Esophagus squamous epithelium (tissue), 5 donors: Measurements from ENCODE around the gene SLC7A14. TPM values are rescaled to one million over a fixed set of nuclear protein-coding genes. Genes with fewer than 3 reads are reported as not detected.
"Not testable (repeated sequence)": the region's sequence is repeated elsewhere in the genome, so short reads cannot be mapped to it uniquely, and the experiment has no call there.

Source experiments
- DNase-seq: peaks from one replicate; lab custom pipeline; 2025; lab: John Stamatoyannopoulos, UW
- H3K27ac ChIP-seq, 4 donors: fragments of 200-600 bp; sonication (generic); one replicate each; pipeline ENCODE4 v1.5.1; 2016 to 2019; ENCODE audit warnings: mild to moderate bottlenecking in 1 of 4
- H3K27me3 ChIP-seq, 4 donors: fragments of 200-600 bp; sonication (generic); 1 replicate in 3 of 4; 2 replicates in 1 of 4; pipeline versions ENCODE4 v1.5.1 to v1.6.0; 2017 to 2021; ENCODE audit warnings: antibody characterized with exemption in 1 of 4
- H3K36me3 ChIP-seq, 3 donors: fragments of 200-600 bp; sonication (generic); one replicate each; pipeline ENCODE4 v1.5.1; 2016 to 2019
- H3K4me1 ChIP-seq, 3 donors: fragments of 200-600 bp; sonication (generic); one replicate each; pipeline ENCODE4 v1.5.1; 2017 to 2019
- H3K4me3 ChIP-seq, 4 donors: fragments of 200-600 bp; sonication (generic); 1 replicate in 3 of 4; 2 replicates in 1 of 4; pipeline ENCODE4 v1.5.1; 2016 to 2019; ENCODE audit warnings: mild to moderate bottlenecking in 2 of 4, moderate library complexity in 1 of 4
- H3K9me3 ChIP-seq, 3 donors: fragments of 200-600 bp; sonication (generic); one replicate each; pipeline ENCODE4 v1.5.1; 2016 to 2019
- CTCF ChIP-seq, 6 experiments: fragments of 450-650 bp in 4 of 6; fragments of 200-600 bp in 2 of 6; sonication (generic) in 2 of 6; IDR thresholded peaks; one replicate each; pipeline ENCODE4 v1.5.1; 2016 to 2019; ENCODE audit warnings: antibody characterized with exemption in 6 of 6, mild to moderate bottlenecking in 4 of 6, moderate library complexity in 4 of 6
- POLR2A ChIP-seq, 4 donors: fragments of 450-650 bp; IDR thresholded peaks; one replicate each; pipeline ENCODE4 v1.6.1; 2017; ENCODE audit warnings: antibody characterized with exemption in 4 of 4, mild to moderate bottlenecking in 4 of 4, moderate library complexity in 3 of 4
- WGBS, 2 donors: methylation state at CpG; one replicate each; pipeline ENCODE4 v1.1.5; 2018; 5-methylcytosine and 5-hydroxymethylcytosine counted together
- intact Hi-C: fragments of 100-400 bp; cut with DNase I; formaldehyde crosslinking; loops from one replicate; pipeline ENCODE4 v1.15.0; 2022
- total RNA-seq, 4 donors: library from RNA; depleted of rRNA; stranded (reverse); fragments of >200 nt; gene quantifications; one replicate each; pipeline ENCODE4 v1.1.0, GENCODE V29; 2016
- donor health status: DM: yes; HTN: yes; CAD: no.

SLC7A14 gene
- total RNA-seq, 4 donors from 2014 or later = under 0.01 TPM; not detected in 3

DNA sequence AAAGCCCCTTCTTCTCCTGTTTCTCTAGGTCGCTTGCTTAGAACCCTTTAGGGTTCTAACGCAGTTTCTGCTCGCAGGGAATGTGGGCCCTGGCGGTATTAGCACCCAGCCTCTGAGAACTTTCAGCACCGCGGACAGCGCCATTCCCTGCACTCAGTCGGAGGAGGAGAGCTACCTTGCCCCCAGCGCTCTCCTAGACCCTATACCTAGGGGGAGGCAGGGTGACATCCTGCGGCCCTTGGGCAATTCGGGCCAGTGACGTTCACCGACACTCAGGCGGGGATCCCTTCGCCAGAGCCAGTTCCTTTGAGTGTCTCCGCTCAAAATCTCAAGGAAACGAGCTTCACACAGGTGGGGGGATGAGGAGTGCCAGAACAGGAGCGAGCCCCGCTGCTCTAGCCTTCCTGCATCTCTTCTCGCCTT is 1.3 kb downstream of the SLC7A14 start:
- H3K27me3 ChIP-seq = peaks cover 0 to 79% (median 12%) of the 10 kb centered on the region in 4 donors
- TF ChIP-seq POLR2A (IDR thresholded peaks at IDR 0.05) (no peak), CTCF (IDR thresholded peaks at IDR 0.05) (no peak)
- H3K4me3 ChIP-seq = no peak overlapping the region

DNA sequence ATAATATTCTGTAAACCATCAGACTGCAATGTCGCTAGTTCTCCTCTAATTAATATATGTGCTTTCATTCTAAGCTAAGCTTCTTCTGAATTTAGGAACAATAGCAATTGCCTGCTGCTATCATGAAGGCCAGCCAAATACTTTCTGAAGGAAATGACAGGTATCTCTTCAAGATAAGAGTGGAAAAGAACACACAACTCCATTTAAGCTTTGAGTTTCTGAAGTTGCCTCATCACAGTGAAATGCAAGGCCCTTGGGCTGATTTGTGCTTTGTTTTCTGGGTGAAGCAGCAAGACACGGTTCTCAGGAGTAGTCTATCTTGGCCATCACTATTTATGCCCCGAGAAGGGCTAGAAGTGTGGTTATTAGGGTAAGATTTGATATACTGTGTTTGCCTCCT is 6.2 kb downstream of the SLC7A14 start:
- H3K9me3 ChIP-seq = no peaks in the 10 kb centered on the region
- peaks cover 0 to 32% (median under 1%) of the 10 kb centered on the region in 4 donors for H3K27me3 ChIP-seq
- H3K4me1 ChIP-seq = peaks cover 0 to 4% (median 0%) of the 10 kb centered on the region in 3 donors
- WGBS, 2 donors = 57 to 62% methylated on average over 3 of the region's 3 CpGs
- DNase-seq = no peak
- H3K36me3 ChIP-seq = no peaks in the 10 kb centered on the region
- intact Hi-C loops = no loop called here
- H3K4me3 ChIP-seq = no peak overlapping the region
- TF ChIP-seq POLR2A (IDR thresholded peaks at IDR 0.05) (no peak), CTCF (IDR thresholded peaks at IDR 0.05) (no peak)
- no peak overlapping the region for H3K27ac ChIP-seq

More for the DNA sequence above, 1.3 kb downstream of the SLC7A14 start:
- no peaks in the 10 kb centered on the region for H3K36me3 ChIP-seq
- no peak for DNase-seq
- H3K9me3 ChIP-seq = no peaks in the 10 kb centered on the region
- WGBS, 2 donors = 7 to 10% methylated on average over 4 to 10 of the region's 20 CpGs
- peaks cover 0 to 15% (median 0%) of the 10 kb centered on the region in 3 donors for H3K4me1 ChIP-seq
- intact Hi-C loops = no loop called here
- no peak overlapping the region for H3K27ac ChIP-seq

DNA sequence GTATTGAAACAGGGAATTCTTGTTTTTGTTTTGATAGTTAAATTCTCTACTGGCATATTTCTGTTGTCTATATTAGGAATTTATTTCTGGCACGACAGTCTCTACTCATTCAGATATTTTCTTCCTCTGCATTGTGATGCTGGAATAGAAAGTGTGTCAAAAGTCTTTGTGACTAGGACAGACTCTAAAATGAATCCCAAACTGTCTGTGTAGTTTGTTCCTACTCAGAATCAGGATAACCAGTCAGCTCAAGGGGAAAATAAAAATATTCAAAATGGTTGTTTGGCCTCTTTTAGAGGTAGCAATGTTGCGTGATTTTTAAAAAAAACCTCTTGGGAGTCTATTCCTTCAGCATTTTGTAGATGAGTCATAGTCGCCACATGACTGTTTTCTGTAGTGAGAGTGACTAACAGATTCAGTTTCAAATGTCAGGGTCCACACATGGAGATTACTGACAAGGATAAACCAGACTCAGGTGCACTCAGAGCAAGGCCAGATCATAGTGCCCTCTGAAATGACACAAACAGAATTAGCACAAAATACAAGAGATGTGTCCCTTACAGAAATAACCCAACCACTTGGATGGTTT is 13.1 kb downstream of the SLC7A14 start:
- no peak overlapping the region for H3K4me3 ChIP-seq
- no peaks in the 10 kb centered on the region for H3K9me3 ChIP-seq
- 41 to 61% methylated on average over 3 of the region's 3 CpGs for WGBS, 2 donors
- H3K36me3 ChIP-seq = no peaks in the 10 kb centered on the region
- intact Hi-C loops = no loop called here
- TF ChIP-seq CTCF (IDR thresholded peaks at IDR 0.05) = no peak
- no peak for TF ChIP-seq POLR2A (IDR thresholded peaks at IDR 0.05)
- H3K4me1 ChIP-seq = no peaks in the 10 kb centered on the region
- H3K27ac ChIP-seq = no peak overlapping the region
- no peak for DNase-seq
- H3K27me3 ChIP-seq = no peaks in the 10 kb centered on the region

DNA sequence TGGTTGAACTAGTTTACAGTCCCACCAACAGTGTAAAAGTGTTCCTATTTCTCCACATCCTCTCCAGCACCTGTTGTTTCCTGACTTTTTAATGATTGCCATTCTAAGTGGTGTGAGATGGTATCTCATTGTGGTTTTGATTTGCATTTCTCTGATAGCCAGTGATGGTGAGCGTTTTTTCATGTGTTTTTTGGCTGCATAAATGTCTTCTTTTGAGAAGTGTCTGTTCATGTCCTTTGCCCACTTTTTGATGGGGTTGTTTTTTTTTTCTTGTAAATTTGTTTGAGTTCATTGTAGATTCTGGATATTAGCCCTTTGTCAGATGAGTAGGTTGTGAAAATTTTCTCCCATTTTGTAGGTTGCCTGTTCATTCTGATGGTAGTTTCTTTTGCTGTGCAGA is 18.3 kb downstream of the SLC7A14 start:
- DNase-seq, H3K4me1 ChIP-seq, H3K9me3 ChIP-seq, intact Hi-C loops, H3K4me3 ChIP-seq, H3K27me3 ChIP-seq, H3K36me3 ChIP-seq, H3K27ac ChIP-seq: not testable (repeated sequence)
- WGBS, 2 donors = no CpG with 5 or more reads among the region's 1 CpG

GRCh38 chr3:170566413-170566812 is 19.5 kb downstream of the SLC7A14 start:
- Histone ChIP-seq H3K27me3 (no peaks in the 10 kb centered on the region), H3K36me3 (no peaks in the 10 kb centered on the region), H3K9me3 (no peaks in the 10 kb centered on the region), H3K4me3 (no peak overlapping the region), H3K27ac (no peak overlapping the region), H3K4me1 (no peaks in the 10 kb centered on the region)
- no peak for DNase-seq
- WGBS, 2 donors = 90 to 100% methylated on average over 2 of the region's 2 CpGs
- no peak for TF ChIP-seq POLR2A (IDR thresholded peaks at IDR 0.05)
- no peak for TF ChIP-seq CTCF (IDR thresholded peaks at IDR 0.05)
- intact Hi-C loops = no loop called here
